GM18519 (cell line): ENCODE measurements around the gene TNRC6C.

Experiments
- ATAC-seq: cut with Tn5 transposase; IDR thresholded peaks from one replicate; pipeline ENCODE4 v1.9.1; 2021; ENCODE audit warnings: mild to moderate bottlenecking, moderate library complexity; ENCODE audit not compliant: unreplicated experiment, low FRiP score

Gene TNRC6C

DNA sequence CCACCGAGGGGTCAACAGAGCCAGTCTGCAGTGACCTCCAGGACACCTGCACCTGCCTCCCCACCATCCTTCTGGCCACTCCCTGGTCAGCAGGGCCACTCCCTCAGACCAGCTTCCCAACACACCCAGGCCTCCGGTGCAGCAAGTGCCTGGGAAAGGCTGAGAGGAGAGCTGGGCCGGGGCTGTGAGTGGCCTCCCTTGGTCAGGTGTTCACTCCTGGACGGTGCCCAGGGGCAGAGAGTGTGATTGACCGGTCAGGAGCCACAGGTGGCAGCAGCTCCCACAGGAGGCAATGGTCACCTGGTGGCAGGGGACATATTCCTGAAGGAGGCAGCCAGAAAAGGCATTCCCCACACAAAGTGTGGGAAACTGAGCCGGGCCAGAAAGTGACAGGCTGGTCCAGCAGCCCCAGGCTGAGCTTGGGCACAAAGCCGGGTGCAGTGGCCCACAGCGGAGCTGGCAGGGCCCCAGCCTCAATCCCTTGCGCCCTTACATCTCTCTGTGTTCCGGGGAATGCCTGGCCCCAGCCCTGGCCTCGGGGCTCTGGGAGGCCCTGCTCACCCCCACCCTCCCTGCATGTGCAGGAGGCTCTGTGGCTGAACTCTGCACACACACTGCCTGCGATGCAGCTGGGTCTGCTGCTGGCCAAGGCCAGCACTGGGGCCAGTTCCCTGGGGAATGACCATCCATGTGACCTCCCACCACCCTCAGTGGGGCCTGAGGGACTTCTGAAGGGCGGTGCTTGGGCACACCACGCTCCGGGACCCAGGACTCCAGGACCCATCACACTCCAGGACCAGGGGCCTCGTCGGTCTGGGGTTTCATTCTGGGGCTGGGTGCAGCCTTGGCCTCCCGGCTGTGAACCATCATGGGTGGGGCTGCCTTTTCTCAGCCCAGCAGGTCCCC is 186.5 kb downstream of the TNRC6C start:
- no peak for ATAC-seq

DNA sequence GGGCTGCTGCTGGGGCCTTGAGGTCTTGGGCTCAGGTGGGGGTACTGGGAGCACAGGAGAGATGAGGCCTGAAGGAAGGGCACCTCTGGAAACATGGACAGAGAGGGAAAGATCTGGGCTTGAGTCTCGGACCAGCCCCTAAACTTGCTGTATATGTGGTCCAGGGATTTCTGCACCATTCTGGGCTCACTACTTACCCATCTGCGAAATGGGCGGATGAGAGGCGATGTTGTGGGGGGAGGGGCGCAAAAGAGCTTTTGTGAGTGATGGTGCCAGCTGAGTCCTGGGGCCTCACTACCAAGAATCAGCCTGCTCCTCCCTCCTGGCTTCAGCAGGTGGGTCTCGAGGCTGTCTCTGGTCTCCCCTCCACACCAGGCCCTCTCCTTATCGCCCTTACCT is 188.0 kb downstream of the TNRC6C start:
- no peak for ATAC-seq

DNA sequence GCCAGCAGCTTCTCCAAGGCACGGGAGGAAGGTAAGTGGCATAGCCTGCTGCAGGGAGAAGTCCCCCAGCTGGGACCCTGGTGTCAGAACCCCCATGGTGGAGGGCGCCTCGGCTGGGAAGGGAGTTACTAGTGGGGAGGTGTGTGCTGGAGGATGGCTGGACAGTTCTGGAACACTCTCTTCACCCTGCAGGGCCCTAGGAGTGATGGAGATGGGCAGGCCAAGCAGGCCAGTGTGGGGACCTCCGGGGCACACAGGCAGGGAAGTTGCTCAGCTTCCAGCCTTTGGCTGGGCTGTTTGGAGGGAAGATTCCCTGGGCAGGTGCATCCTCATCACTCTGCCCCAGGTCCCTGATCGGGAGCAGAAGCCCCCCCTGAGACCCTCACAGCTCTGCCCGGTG is 188.4 kb downstream of the TNRC6C start:
- ATAC-seq: no peak

DNA sequence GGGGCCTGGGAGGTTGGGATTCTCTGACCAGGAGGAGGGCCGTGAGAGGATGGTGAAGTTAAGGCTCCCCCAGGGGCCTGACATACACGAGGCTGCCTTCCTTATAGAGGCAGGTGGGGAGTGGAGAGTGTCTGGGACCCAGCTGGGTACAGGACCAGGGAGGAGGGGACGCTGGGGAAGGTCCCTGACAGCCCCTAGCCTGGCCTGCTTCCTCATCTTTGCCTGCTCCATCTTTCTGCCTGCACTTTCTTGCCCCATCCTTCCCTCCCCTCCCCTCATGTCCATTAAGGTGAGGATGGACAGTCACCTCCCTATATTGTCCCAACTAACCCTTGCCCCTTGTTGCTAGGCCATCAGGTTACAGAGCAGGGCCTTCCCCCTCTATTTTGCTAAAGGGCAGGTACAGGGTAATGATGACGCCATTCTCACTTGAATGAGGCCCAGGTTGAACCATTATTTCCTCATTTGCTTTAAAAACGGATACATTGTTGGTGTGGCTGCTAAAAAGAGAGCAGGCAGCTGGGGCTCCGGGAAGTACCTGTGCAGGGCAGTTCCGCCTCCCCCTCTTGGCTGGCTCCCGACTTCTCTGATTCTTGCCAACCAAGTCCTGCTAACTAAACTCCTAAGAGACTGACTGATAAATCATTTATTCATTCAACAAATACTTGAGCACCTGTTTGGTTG is 189.0 kb downstream of the TNRC6C start:
- ATAC-seq: no peak

DNA sequence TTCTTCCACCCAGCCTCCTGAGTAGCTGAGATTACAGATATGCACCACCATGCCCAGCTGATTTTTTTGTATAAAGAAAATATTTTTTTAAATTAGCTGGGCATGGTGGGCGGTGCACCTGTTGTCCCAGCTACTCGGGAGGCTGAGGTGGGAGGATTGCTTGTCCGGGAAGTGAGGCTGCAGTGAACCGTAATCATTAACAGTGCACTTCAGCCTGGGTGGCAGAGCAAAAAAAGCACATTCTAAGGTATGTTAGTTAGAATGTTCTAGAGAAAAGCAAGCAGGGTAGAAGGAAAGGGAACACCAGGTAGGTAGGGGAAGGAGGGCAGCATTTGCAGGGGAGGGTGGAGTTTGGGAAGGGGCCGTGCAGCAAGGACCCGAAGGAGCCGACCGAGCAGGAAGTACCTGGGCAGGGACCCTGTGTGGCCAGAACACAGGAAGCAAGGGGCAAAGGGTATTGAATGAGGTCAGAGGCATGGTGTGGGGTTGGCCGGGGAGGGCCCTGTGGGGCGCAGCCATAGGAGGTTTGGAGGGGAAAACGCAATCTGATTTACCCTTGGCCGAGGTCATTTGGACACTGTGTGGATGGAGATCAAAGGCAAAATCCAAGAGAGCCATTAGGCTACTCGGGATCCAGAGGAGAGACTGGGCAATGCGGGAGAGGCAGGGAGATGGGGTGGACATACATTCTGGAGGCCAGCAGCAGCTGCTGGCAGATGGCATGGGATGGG is 189.9 kb downstream of the TNRC6C start:
- ATAC-seq: no peak

DNA sequence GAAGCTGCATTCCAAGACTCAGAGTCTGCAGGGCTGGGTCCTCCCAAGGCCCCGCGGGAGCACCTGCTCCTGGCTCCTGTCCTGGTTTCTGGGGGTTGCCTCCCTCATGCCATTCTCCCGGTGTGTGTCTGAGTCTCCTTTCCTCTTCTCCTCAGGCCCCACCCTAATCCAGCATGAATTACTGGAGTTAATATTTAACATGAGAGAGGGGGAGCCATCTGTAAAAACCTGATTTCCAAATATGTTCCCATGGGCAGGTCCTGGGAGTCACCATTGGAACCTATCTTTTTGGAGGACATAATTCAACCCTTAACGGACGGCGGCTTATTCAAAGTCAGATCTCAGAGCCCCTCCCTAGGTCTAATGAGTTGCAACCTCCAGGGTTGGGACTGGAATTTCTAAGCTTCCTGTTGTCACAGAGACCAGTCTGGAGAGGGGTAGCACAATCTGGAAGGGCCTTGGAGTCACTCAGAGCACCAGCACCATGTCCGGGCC is 193.1 kb downstream of the TNRC6C start:
- ATAC-seq: no peak

DNA sequence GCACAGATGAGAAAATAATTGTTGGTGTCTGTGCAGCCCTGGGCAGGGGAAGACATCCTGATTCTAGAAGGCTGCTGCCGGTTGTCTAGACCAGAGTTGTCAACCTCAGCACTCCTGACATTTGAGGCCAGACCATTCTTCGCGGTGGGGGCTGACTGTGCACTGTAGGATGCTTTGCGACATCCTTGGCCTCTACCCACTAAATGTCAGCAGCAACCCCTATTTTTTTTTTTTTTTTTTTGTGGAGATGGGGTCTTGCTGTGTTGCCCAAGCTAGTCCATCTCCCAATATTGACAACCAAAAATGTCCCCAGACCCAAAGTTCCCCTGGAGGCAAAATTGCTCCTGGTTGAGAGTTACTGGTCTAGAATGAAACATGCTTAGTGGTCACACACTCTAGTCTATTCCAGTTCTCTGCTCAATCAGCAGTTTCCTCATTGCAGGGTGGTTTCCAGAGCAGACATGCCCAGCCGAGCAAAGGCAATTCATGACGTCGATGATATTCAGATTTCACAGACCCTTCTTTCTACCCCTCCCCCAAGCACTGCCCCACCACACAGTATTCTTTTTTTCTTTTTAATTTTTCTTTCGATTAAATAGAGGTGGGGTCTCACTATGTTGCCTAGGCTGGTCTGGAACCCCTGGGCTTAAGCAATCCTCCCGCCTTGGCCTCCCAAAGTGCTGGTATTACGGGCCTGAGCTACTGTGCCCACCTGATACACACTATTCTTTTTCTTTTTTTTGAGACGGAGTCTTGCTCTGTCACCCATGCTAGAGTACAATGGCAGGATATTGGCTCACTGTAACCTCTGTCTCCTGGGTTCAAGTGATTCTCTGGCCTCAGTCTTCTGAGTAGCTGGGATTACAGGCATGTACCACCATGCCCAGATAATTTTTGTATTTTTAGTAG is 196.7 kb downstream of the TNRC6C start:
- ATAC-seq: peak; percentile 42
